Neutrophil (primary cell): ENCODE measurements around the gene CDC23.
"Not testable (repeated sequence)": the region's sequence is repeated elsewhere in the genome, so short reads cannot be mapped to it uniquely, and the experiment has no call there.

Source experiments
- H3K27ac ChIP-seq: fragments of 200-600 bp; sonication (generic); 2 replicates; pipeline ENCODE4 v1.5.1; 2016; ENCODE audit warnings: mild to moderate bottlenecking, moderate library complexity
- H3K27me3 ChIP-seq: fragments of 200-600 bp; sonication (generic); 2 replicates; pipeline ENCODE4 v1.6.0; 2016; ENCODE audit warnings: mild to moderate bottlenecking
- H3K36me3 ChIP-seq: fragments of 200-600 bp; sonication (generic); 2 replicates; pipeline ENCODE4 v1.5.1; 2017
- H3K4me1 ChIP-seq, 2 experiments: fragments of 200-600 bp in 1 of 2; sonication (generic) in 1 of 2; 1 replicate in 1 of 2; 2 replicates in 1 of 2; pipeline versions ENCODE4 v1.5.1 to v1.6.1; 2013 to 2016; ENCODE audit warnings: low read depth in 1 of 2, low read length in 1 of 2, mild to moderate bottlenecking in 1 of 2, moderate library complexity in 1 of 2; ENCODE audit not compliant: control insufficient read depth in 1 of 2, insufficient read depth in 1 of 2
- H3K4me3 ChIP-seq, 2 experiments: fragments of 200-600 bp in 1 of 2; sonication (generic) in 1 of 2; 1 replicate in 1 of 2; 2 replicates in 1 of 2; pipeline ENCODE4 v1.5.1; 2013 to 2016; ENCODE audit warnings: low read depth in 1 of 2, low read length in 1 of 2, mild to moderate bottlenecking in 1 of 2, moderate library complexity in 1 of 2
- H3K9me3 ChIP-seq: fragments of 200-600 bp; sonication (generic); 2 replicates; pipeline ENCODE4 v1.5.1; 2016
- CTCF ChIP-seq: fragments of 200-600 bp; sonication (generic); IDR thresholded peaks from 2 replicates; pipeline ENCODE4 v1.5.1; 2016; ENCODE audit warnings: antibody characterized with exemption

The CDC23 gene

GRCh38 chr5:138213161-138214029 is at the start of gene CDC23:
Gene CDC23 (minus strand): TSS chr5:138213323. CDS start chr5:138213312, 11 bp downstream.
- H3K9me3 ChIP-seq, result no peaks in the 10 kb centered on the region

GRCh38 chr5:138258704-138259292 is 45.7 kb upstream of the CDC23 start:
- H3K27ac ChIP-seq, result no peak overlapping the region
- no peaks in the 10 kb centered on the region for H3K36me3 ChIP-seq
- TF ChIP-seq CTCF, result no peak
- no peaks in the 10 kb centered on the region for H3K4me1 ChIP-seq
- no peaks in the 10 kb centered on the region for H3K9me3 ChIP-seq
- H3K4me3 ChIP-seq, result no peak overlapping the region
- H3K27me3 ChIP-seq, result no peaks in the 10 kb centered on the region

More at GRCh38 chr5:138213161-138214029, at the start of gene CDC23:
- peak within 1 kb of the TSS; percentile 80 to 87 for H3K4me3 ChIP-seq
- peak; percentile 35 for TF ChIP-seq CTCF
- H3K27me3 ChIP-seq, result no peaks in the 10 kb centered on the region
- H3K4me1 ChIP-seq, result peaks cover 16 to 18% of the 10 kb centered on the region in 2 experiments
- H3K27ac ChIP-seq, result peak within 1 kb of the TSS; percentile 63
- H3K36me3 ChIP-seq, result no peaks in the 10 kb centered on the region

GRCh38 chr5:138257583-138257982 is 44.5 kb upstream of the CDC23 start:
- Histone ChIP-seq H3K4me3 (no peak overlapping the region), H3K36me3 (no peaks in the 10 kb centered on the region), H3K27ac (no peak overlapping the region), H3K4me1 (no peaks in the 10 kb centered on the region), H3K9me3 (no peaks in the 10 kb centered on the region), H3K27me3 (no peaks in the 10 kb centered on the region)
- no peak for TF ChIP-seq CTCF

- H3K4me3 ChIP-seq, result no peak overlapping the region
- H3K36me3 ChIP-seq, result no peaks in the 10 kb centered on the region
- no peaks in the 10 kb centered on the region for H3K27me3 ChIP-seq
- no peak for TF ChIP-seq CTCF
- no peaks in the 10 kb centered on the region for H3K4me1 ChIP-seq
- no peak overlapping the region for H3K27ac ChIP-seq
- no peaks in the 10 kb centered on the region for H3K9me3 ChIP-seq
Observed at GRCh38 chr5:138252944-138253343, 39.8 kb upstream of the CDC23 start.

- not testable (repeated sequence) for H3K4me1 ChIP-seq, H3K36me3 ChIP-seq, H3K4me3 ChIP-seq, H3K27ac ChIP-seq, H3K9me3 ChIP-seq
- peaks cover 11% of the 10 kb centered on the region for H3K27me3 ChIP-seq
Observed at GRCh38 chr5:138247800-138248199, 34.7 kb upstream of the CDC23 start.

GRCh38 chr5:138246822-138247221 is 33.7 kb upstream of the CDC23 start:
- Histone ChIP-seq H3K27ac (no peak overlapping the region), H3K27me3 (peaks cover 20% of the 10 kb centered on the region), H3K9me3 (no peaks in the 10 kb centered on the region), H3K4me3 (no peak overlapping the region), H3K36me3 (no peaks in the 10 kb centered on the region), H3K4me1 (peaks cover 6% of the 10 kb centered on the region in 2 experiments)
- no peak for TF ChIP-seq CTCF
